ENCODE measurements around the gene FRAS1.

The FRAS1 gene

GRCh38 chr4:78363031-78363570 is 306.0 kb downstream of the FRAS1 start:
- no peak for DNase-seq (ENCODE audit: low read depth in 2 of 2)

DNA sequence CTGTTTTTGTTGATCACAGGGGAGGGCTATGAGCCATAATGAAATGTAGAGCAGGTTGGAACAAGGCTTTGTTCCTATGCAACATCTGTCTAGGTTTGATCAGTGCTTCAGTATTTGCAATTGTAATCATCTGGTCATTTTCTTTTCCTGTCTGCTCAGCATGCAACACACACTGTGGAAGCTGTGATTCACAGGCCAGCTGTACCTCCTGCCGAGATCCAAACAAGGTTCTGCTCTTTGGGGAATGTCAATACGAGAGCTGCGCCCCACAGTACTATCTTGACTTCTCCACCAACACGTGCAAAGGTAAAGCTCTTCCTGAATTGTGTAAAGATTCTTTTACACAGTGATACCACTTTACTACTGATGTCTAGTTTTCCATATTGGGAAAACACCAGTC is 312.6 kb downstream of the FRAS1 start:
- DNase-seq (ENCODE audit: low read depth in 2 of 2): no peak

GRCh38 chr4:78370631-78371372 is 313.7 kb downstream of the FRAS1 start:
- DNase-seq (ENCODE audit: low read depth in 2 of 2): no peak

- DNase-seq (ENCODE audit: low read depth in 2 of 2): no peak
Measured at GRCh38 chr4:78372355-78372988, 315.3 kb downstream of the FRAS1 start.

DNA sequence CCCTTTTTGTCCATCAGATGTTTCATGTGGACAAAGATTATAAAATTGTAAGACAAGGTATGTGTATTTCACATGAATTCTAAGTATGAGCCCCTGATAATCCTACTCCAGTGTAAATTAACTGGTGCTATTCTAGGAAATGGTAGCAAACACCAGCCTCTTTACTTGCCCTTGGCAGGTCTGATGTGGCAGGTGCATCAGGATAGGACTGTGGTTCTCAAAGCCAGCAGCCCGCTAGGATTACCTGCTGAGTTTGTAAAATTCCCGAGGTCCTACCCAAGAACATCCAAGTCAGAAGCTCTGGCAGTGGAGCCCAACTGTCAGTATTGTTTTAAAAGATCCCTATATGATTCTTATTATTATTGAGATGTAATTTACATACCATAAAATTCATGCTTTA is 320.4 kb downstream of the FRAS1 start:
- no peak for DNase-seq (ENCODE audit: low read depth in 2 of 2)

DNA sequence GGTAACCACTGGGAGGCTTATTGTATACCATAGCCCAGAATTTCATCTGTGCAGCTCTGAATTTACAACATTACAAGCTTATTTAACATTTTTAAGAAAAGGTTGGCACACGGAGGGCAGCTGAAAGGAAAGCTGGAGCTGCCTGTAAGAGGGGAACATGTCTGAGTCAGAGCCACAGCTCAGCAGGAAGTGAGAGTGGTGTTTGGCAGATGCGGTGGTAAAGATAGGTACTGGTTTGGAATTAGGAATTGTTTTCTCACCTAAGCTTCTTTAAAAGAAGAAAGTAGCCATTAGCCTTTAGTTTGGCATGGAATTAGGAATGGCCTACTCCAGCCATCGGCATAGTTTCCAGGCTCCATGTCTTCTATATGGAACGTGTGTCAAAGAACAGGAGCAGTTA is 321.9 kb downstream of the FRAS1 start:
- no peak for DNase-seq (ENCODE audit: low read depth in 2 of 2)

GRCh38 chr4:78379991-78380729 is 323.0 kb downstream of the FRAS1 start:
- no peak for DNase-seq (ENCODE audit: low read depth in 2 of 2)

- no peak for DNase-seq (ENCODE audit: low read depth in 2 of 2)
Measured at GRCh38 chr4:78386679-78387078, 329.6 kb downstream of the FRAS1 start.

- DNase-seq (ENCODE audit: low read depth in 2 of 2): no peak
Measured at GRCh38 chr4:78395642-78396041, 338.5 kb downstream of the FRAS1 start.

- no peak for DNase-seq (ENCODE audit: low read depth in 2 of 2)
Measured at GRCh38 chr4:78396613-78397291, 339.6 kb downstream of the FRAS1 start.

GRCh38 chr4:78397292-78397630 is 340.1 kb downstream of the FRAS1 start:
- no peak for DNase-seq (ENCODE audit: low read depth in 2 of 2)

DNA sequence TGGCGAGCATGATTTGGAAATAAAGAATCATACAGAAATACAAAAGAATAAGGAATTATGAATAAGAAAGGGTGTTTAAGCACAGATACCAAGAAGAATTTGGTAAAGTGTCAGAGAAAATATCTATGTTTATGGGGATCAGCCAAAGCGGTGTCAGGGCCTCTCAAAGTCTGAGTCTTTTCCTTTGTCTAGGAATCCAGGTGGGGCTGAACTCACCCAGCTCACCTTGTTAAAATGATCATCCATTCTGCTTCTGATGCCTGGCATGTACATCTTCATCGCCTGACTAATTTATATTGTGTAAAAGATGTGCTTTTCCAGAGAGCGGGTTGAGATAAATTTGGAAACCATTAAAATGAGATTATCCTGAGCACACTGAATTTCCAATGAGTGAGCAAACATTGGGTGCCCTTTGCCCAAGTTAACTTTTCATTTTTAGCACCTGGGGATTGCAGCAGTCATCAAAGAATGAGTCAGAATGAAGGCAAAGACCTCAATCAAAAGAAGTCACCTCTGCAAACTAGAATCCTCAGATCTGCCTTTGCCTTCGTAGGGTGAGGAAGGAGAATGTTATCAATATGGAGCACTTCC is 352.6 kb downstream of the FRAS1 start:
- no peak for DNase-seq (ENCODE audit: low read depth in 2 of 2)

DNA sequence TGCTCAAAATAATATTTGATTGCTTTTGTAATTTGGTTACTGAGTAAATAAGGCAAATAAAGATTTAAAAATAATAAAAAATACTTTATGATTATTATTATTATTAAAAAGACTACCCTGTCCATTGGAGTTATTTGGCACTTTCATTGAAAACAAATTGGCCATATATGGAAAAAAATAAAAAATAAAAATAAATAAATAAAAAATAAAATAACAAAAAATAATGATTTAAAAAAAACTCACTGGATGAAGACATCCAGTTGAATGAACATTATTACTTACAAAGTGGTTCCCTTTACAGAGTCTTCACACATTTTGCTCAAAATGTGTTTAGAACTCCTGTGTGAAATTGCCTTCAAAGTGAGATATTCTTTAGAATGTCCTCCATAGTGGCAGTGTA is 353.1 kb downstream of the FRAS1 start:
- DNase-seq (ENCODE audit: low read depth in 2 of 2): no peak

DNA sequence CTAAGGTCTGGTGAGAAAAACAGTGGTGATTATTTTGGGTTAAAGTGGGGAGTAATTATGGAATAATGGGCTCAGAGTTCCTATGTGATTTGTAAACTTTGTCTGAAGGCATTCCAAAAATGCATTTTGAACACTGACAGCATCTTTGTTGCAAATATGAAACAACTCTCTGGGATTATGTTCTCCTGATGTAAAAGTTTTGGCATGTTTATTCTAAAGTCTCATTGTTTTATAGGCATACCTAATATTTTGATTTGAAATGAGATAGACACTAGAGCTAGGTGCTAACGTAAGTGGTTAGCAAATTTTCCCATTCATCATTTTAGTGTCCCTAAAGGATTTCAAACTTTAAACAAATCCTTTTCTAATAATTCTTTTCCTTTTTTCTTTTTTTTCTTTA is 353.6 kb downstream of the FRAS1 start:
- no peak for DNase-seq (ENCODE audit: low read depth in 2 of 2)

DNA sequence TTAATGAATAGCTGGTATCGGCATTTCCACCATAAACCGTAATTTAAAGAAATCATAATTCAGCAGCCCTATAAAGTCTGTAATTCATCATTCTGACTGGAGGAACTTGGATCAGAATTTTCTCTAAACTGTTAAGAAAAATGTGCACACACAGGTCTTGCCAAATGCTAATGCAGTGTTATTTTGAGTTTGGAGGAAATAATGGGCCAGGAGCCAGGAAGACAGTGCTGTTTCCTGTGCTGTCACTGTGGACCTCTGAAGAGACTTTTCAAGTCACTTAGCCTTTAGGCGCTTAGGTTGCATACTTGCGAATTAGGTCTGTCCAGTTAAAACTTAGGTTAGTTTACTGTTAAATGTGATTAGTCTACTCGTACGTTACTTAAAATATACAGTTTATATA is 357.0 kb downstream of the FRAS1 start:
- DNase-seq (ENCODE audit: low read depth in 2 of 2): no peak

DNA sequence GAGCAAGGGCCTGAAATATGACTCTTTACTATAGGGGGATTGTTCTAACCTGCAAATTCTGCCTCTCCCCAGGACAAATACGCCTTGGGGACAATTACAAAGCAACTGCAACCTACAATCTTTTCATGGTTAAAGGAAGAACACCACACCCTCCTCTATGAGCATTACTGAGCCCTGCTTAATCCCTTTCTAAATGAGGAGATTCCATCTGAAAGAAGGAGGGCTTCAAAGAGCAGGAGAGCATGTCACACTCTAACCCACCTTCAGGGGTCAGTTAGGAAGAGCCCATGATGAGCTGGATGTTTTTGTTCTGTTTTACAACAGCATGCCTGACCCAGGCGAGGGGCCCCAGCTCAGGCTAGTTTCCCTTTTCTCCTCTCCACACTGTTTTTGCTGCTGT is 360.5 kb downstream of the FRAS1 start:
- DNase-seq (ENCODE audit: low read depth in 2 of 2): no peak

- no peak for DNase-seq (ENCODE audit: low read depth in 2 of 2)
Measured at GRCh38 chr4:78418406-78418805, 361.3 kb downstream of the FRAS1 start.

GRCh38 chr4:78423790-78424189 is 366.7 kb downstream of the FRAS1 start:
- DNase-seq (ENCODE audit: low read depth in 2 of 2): no peak

- DNase-seq (ENCODE audit: low read depth in 2 of 2): no peak
Measured at GRCh38 chr4:78424461-78424860, 367.3 kb downstream of the FRAS1 start.

GRCh38 chr4:78426972-78427371 is 369.8 kb downstream of the FRAS1 start:
- no peak for DNase-seq (ENCODE audit: low read depth in 2 of 2)

GRCh38 chr4:78428996-78429395 is 371.9 kb downstream of the FRAS1 start:
- no peak for DNase-seq (ENCODE audit: low read depth in 2 of 2)

DNA sequence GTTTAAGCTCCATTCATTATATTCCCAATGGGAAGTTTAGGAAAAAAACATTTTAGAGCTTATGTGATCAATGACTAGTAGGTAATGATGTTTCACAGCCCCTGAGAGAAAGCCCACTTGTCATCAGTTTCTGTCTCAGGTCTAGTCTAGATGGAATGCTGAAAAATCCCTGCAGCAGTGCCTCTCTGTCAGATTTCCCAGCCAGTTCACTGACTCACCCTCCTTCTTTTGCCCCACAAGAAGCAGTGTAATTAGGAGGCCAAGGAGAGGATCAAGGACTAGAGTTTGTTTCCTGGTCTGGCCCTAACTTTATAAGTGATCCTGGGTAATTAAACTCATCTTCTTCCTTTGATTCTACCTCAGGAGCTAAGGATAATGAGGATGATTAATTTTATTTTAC is 375.8 kb downstream of the FRAS1 start:
- DNase-seq (ENCODE audit: low read depth in 2 of 2): no peak

Measured in stimulated activated CD4-positive, alpha-beta T cell treated with anti-CD3 and anti-CD28 coated beads, Interleukin-15, amount 100 ng/mL, for 48 hours (primary cell).